ENCODE measurements around the gene SUGCT.

Gene SUGCT

GRCh38 chr7:40279991-40280390, 145.2 kb downstream of the SUGCT start:
- Histone ChIP-seq H3K36me3 (ENCODE audit: insufficient read depth, low read length) (no peaks in the 10 kb centered on the region), H3K9me3 (replicated peaks; ENCODE audit: low read length) (no peaks in the 10 kb centered on the region), H3K4me1 (ENCODE audit: control insufficient read depth, insufficient read depth, low read length) (no peaks in the 10 kb centered on the region), H3K4me3 (ENCODE audit: low read length) (no peak overlapping the region), H3K27me3 (ENCODE audit: control insufficient read depth, insufficient read depth, low read length) (no peaks in the 10 kb centered on the region), H3K9ac (ENCODE audit: low read depth, low read length) (no peak overlapping the region), H3K4me2 (ENCODE audit: low read length) (no peak overlapping the region)

- no peaks in the 10 kb centered on the region for H3K27me3 ChIP-seq (ENCODE audit: control insufficient read depth, insufficient read depth, low read length)
- H3K4me3 ChIP-seq (ENCODE audit: low read length), result no peak overlapping the region
- no peak overlapping the region for H3K4me2 ChIP-seq (ENCODE audit: low read length)
- no peak overlapping the region for H3K9ac ChIP-seq (ENCODE audit: low read depth, low read length)
- H3K4me1 ChIP-seq (ENCODE audit: control insufficient read depth, insufficient read depth, low read length), result no peaks in the 10 kb centered on the region
- no peaks in the 10 kb centered on the region for H3K9me3 ChIP-seq (replicated peaks; ENCODE audit: low read length)
- no peaks in the 10 kb centered on the region for H3K36me3 ChIP-seq (ENCODE audit: insufficient read depth, low read length)
Measured at GRCh38 chr7:40282858-40283257, 148.1 kb downstream of the SUGCT start.

- Histone ChIP-seq H3K4me2 (ENCODE audit: low read length) (no peak overlapping the region), H3K4me1 (ENCODE audit: control insufficient read depth, insufficient read depth, low read length) (no peaks in the 10 kb centered on the region), H3K27me3 (ENCODE audit: control insufficient read depth, insufficient read depth, low read length) (no peaks in the 10 kb centered on the region), H3K36me3 (ENCODE audit: insufficient read depth, low read length) (no peaks in the 10 kb centered on the region), H3K4me3 (ENCODE audit: low read length) (no peak overlapping the region), H3K9ac (ENCODE audit: low read depth, low read length) (no peak overlapping the region), H3K9me3 (replicated peaks; ENCODE audit: low read length) (no peaks in the 10 kb centered on the region)
Measured at GRCh38 chr7:40283391-40283790, 148.6 kb downstream of the SUGCT start.

DNA sequence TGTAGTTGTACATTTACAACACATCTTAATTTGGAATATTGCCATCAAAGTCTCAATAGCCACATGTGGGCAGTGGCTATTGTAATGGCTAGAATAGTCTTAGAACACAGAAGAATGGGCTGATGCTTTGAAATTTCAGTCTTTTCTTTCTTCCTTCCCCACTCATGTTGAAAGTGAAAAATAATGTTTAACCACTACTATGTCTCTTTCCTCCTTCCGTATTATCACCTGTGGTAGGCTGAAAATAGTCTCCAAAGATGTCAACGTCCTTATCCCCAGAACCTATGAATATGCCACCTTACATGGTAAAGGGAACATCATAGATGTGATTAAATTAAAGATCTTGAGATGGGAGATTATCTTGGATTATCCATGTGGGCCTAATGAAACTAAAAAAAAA, 154.0 kb downstream of the SUGCT start:
- no peaks in the 10 kb centered on the region for H3K4me1 ChIP-seq (ENCODE audit: control insufficient read depth, insufficient read depth, low read length)
- no peaks in the 10 kb centered on the region for H3K9me3 ChIP-seq (replicated peaks; ENCODE audit: low read length)
- no peak overlapping the region for H3K9ac ChIP-seq (ENCODE audit: low read depth, low read length)
- no peaks in the 10 kb centered on the region for H3K27me3 ChIP-seq (ENCODE audit: control insufficient read depth, insufficient read depth, low read length)
- no peak overlapping the region for H3K4me2 ChIP-seq (ENCODE audit: low read length)
- H3K4me3 ChIP-seq (ENCODE audit: low read length), result no peak overlapping the region
- H3K36me3 ChIP-seq (ENCODE audit: insufficient read depth, low read length), result no peaks in the 10 kb centered on the region

GRCh38 chr7:40297741-40298311, 163.0 kb downstream of the SUGCT start:
- Histone ChIP-seq H3K9ac (ENCODE audit: low read depth, low read length) (peak overlapping the region; percentile 75), H3K4me2 (ENCODE audit: low read length) (peak overlapping the region; percentile 45), H3K9me3 (replicated peaks; ENCODE audit: low read length) (no peaks in the 10 kb centered on the region), H3K36me3 (ENCODE audit: insufficient read depth, low read length) (no peaks in the 10 kb centered on the region), H3K27me3 (ENCODE audit: control insufficient read depth, insufficient read depth, low read length) (no peaks in the 10 kb centered on the region), H3K4me1 (ENCODE audit: control insufficient read depth, insufficient read depth, low read length) (peaks cover 62% of the 10 kb centered on the region), H3K4me3 (ENCODE audit: low read length) (peak overlapping the region; percentile 26)

DNA sequence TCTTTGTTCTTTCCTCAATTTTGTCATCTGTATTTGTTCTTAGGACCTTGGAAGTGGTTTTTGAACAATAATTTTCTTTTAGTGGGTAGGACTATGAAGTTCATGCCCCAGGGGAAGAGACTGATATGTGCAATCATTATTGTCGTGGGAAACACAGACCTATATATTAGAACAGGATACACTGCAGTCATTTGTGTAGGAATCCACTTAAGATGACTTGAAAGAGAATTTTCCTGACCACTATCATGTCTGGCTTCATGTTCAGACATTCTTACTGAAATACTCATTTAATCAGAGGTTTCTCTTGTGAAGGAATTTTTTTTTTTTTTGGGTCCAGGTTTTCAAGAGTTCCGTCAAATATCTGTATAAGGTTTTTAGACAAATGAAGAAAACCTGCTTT, 163.6 kb downstream of the SUGCT start:
- H3K9ac ChIP-seq (ENCODE audit: low read depth, low read length), result peak overlapping the region; percentile 75
- H3K4me1 ChIP-seq (ENCODE audit: control insufficient read depth, insufficient read depth, low read length), result peaks cover 62% of the 10 kb centered on the region
- no peaks in the 10 kb centered on the region for H3K27me3 ChIP-seq (ENCODE audit: control insufficient read depth, insufficient read depth, low read length)
- H3K36me3 ChIP-seq (ENCODE audit: insufficient read depth, low read length), result no peaks in the 10 kb centered on the region
- peak overlapping the region; percentile 45 for H3K4me2 ChIP-seq (ENCODE audit: low read length)
- peak overlapping the region; percentile 26 for H3K4me3 ChIP-seq (ENCODE audit: low read length)
- H3K9me3 ChIP-seq (replicated peaks; ENCODE audit: low read length), result no peaks in the 10 kb centered on the region

- Histone ChIP-seq H3K9me3 (replicated peaks; ENCODE audit: low read length) (no peaks in the 10 kb centered on the region), H3K4me3 (ENCODE audit: low read length) (no peak overlapping the region), H3K36me3 (ENCODE audit: insufficient read depth, low read length) (no peaks in the 10 kb centered on the region), H3K27me3 (ENCODE audit: control insufficient read depth, insufficient read depth, low read length) (no peaks in the 10 kb centered on the region), H3K9ac (ENCODE audit: low read depth, low read length) (peak overlapping the region; percentile 75), H3K4me1 (ENCODE audit: control insufficient read depth, insufficient read depth, low read length) (peaks cover 67% of the 10 kb centered on the region), H3K4me2 (ENCODE audit: low read length) (peak overlapping the region; percentile 45)
Measured at GRCh38 chr7:40299097-40299496, 164.3 kb downstream of the SUGCT start.

- no peak overlapping the region for H3K9ac ChIP-seq (ENCODE audit: low read depth, low read length)
- no peaks in the 10 kb centered on the region for H3K9me3 ChIP-seq (replicated peaks; ENCODE audit: low read length)
- no peak overlapping the region for H3K4me2 ChIP-seq (ENCODE audit: low read length)
- H3K27me3 ChIP-seq (ENCODE audit: control insufficient read depth, insufficient read depth, low read length), result no peaks in the 10 kb centered on the region
- H3K4me1 ChIP-seq (ENCODE audit: control insufficient read depth, insufficient read depth, low read length), result peaks cover 72% of the 10 kb centered on the region
- no peaks in the 10 kb centered on the region for H3K36me3 ChIP-seq (ENCODE audit: insufficient read depth, low read length)
- H3K4me3 ChIP-seq (ENCODE audit: low read length), result no peak overlapping the region
Measured at GRCh38 chr7:40300146-40300670, 165.4 kb downstream of the SUGCT start.

DNA sequence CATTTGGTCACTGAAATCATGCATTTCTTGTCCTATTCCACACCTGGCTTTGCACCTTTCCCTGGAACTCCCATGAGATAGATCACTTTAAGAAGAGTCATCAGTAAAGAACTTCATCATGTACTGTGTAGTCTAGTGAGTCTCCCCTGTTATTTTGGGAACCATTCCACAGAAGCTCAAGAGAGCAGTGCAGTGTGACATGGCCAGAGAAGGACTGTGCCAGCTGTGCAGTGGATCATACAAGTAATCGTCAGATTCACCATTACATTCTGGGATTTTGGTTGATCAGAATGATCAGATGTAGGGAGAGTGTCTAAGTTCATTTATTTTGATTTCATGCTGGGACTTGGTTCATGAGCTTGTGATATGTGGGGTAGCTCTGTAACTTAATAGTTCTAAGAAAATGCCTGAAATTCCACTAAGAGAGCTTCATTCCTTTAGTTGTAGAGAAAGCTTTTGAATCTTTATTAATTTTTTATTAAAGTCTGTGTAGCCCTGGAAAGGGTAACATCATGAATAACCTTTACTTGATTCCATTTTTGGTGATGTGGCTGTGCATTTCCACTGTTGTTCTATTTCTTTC, 166.8 kb downstream of the SUGCT start:
- Histone ChIP-seq H3K9me3 (replicated peaks; ENCODE audit: low read length) (no peaks in the 10 kb centered on the region), H3K4me1 (ENCODE audit: control insufficient read depth, insufficient read depth, low read length) (peaks cover 83% of the 10 kb centered on the region), H3K27me3 (ENCODE audit: control insufficient read depth, insufficient read depth, low read length) (no peaks in the 10 kb centered on the region), H3K9ac (ENCODE audit: low read depth, low read length) (peak overlapping the region; percentile 45), H3K4me3 (ENCODE audit: low read length) (no peak overlapping the region), H3K4me2 (ENCODE audit: low read length) (peak overlapping the region; percentile 36), H3K36me3 (ENCODE audit: insufficient read depth, low read length) (no peaks in the 10 kb centered on the region)

GRCh38 chr7:40303996-40304395, 169.2 kb downstream of the SUGCT start:
- peaks cover 79% of the 10 kb centered on the region for H3K4me1 ChIP-seq (ENCODE audit: control insufficient read depth, insufficient read depth, low read length)
- no peak overlapping the region for H3K4me2 ChIP-seq (ENCODE audit: low read length)
- no peaks in the 10 kb centered on the region for H3K9me3 ChIP-seq (replicated peaks; ENCODE audit: low read length)
- H3K36me3 ChIP-seq (ENCODE audit: insufficient read depth, low read length), result no peaks in the 10 kb centered on the region
- H3K27me3 ChIP-seq (ENCODE audit: control insufficient read depth, insufficient read depth, low read length), result no peaks in the 10 kb centered on the region
- H3K9ac ChIP-seq (ENCODE audit: low read depth, low read length), result no peak overlapping the region
- H3K4me3 ChIP-seq (ENCODE audit: low read length), result no peak overlapping the region

DNA sequence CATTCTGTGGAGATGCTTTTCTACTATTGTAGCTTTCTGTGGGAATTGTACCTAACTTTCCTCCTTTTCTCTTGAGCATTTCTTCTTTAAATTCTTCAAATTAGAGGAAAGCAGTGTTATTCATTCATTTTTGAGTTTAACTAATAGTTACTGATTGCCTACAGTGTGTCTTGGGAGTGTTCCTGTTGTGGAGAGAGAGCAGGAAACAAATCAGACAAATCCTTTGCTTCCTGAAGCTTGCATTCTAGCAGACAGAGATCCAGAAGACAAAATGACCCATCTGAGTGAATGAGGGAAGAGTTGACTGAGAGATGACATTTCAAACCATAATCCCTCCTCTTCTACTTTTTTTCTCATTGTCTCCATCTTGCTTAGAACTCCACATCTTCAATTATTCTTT, 170.4 kb downstream of the SUGCT start:
- Histone ChIP-seq H3K36me3 (ENCODE audit: insufficient read depth, low read length) (no peaks in the 10 kb centered on the region), H3K9me3 (replicated peaks; ENCODE audit: low read length) (no peaks in the 10 kb centered on the region), H3K9ac (ENCODE audit: low read depth, low read length) (peak overlapping the region; percentile 34), H3K4me1 (ENCODE audit: control insufficient read depth, insufficient read depth, low read length) (peaks cover 72% of the 10 kb centered on the region), H3K4me3 (ENCODE audit: low read length) (no peak overlapping the region), H3K4me2 (ENCODE audit: low read length) (no peak overlapping the region), H3K27me3 (ENCODE audit: control insufficient read depth, insufficient read depth, low read length) (no peaks in the 10 kb centered on the region)

DNA sequence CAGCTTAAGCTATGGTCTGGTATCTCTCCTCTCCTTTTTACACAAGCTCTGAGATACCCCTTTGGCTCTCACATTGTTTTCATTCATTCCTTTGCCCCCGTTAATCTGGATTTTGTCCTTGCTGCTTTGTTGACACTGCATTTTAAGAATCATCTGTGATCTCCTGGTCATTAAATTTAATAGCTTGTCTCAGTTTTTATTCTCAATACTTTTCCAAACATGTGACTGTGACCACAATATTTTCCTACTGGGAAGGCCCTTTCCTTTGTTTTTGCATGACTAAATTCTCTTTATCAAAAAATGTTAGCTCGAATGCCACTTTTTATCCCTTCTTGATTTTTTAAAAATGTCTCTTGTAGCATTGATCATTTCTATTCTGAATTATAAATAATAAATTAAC, 171.2 kb downstream of the SUGCT start:
- Histone ChIP-seq H3K4me1 (ENCODE audit: control insufficient read depth, insufficient read depth, low read length) (peaks cover 71% of the 10 kb centered on the region), H3K27me3 (ENCODE audit: control insufficient read depth, insufficient read depth, low read length) (no peaks in the 10 kb centered on the region), H3K9me3 (replicated peaks; ENCODE audit: low read length) (no peaks in the 10 kb centered on the region), H3K4me2 (ENCODE audit: low read length) (peak overlapping the region; percentile 34), H3K9ac (ENCODE audit: low read depth, low read length) (peak overlapping the region; percentile 28), H3K36me3 (ENCODE audit: insufficient read depth, low read length) (no peaks in the 10 kb centered on the region), H3K4me3 (ENCODE audit: low read length) (peak overlapping the region; percentile 13)

All from skeletal muscle satellite cell (primary cell).